Measurements from ENCODE around the gene CNGA4. TPM values are rescaled to one million over a fixed set of nuclear protein-coding genes. Genes with fewer than 3 reads are reported as not detected.
A peak's percentile ranks its signal among the peaks of the same experiment; 100 is the strongest.

The CNGA4 gene
- polyA plus RNA-seq, 3 donors: 0.69 TPM; not detected in 2

- H3K36me3 ChIP-seq (replicated peaks in 1 of 2; ENCODE audit: control insufficient read depth in 1 of 2, insufficient read depth in 2 of 2, low read length in 2 of 2): peaks cover 38 to 66% of the 10 kb centered on the region in 2 donors
- peak overlapping the region in 4 of 7 donors; percentile 38 to 83 (median 76) for H3K27ac Mint-ChIP-seq
Measured at GRCh38 chr11:6224421-6224820, 14.5 kb upstream of the CNGA4 start.

GRCh38 chr11:6225024-6225423 is 13.9 kb upstream of the CNGA4 start:
- H3K27me3 Mint-ChIP-seq (ENCODE audit: low read depth in 3 of 3): peaks cover 0 to 1% (median 0%) of the 10 kb centered on the region in 3 donors
- Histone ChIP-seq H3K4me1 (ENCODE audit: control insufficient read depth in 1 of 2, insufficient read depth in 2 of 2, low read length in 2 of 2) (peaks cover 40 to 72% of the 10 kb centered on the region in 2 donors), H2AFZ (ENCODE audit: insufficient read depth, low read depth, low read length, poor library complexity, severe bottlenecking) (no peak overlapping the region), H3K9ac (ENCODE audit: insufficient read depth, low read length, poor library complexity, severe bottlenecking) (no peak overlapping the region), H3K9me3 (replicated peaks in 1 of 2; ENCODE audit: control insufficient read depth in 1 of 2, insufficient read depth in 1 of 2, low read length in 2 of 2) (no peaks in the 10 kb centered on the region), H3K27ac (ENCODE audit: low read depth in 1 of 2, low read length in 2 of 2) (peak overlapping the region in 1 of 2 donors; percentile 74), H3K79me2 (ENCODE audit: insufficient read depth, low read length) (peaks cover 72% of the 10 kb centered on the region), H4K20me1 (ENCODE audit: insufficient read depth, low read length) (peaks cover 2% of the 10 kb centered on the region), H3K4me2 (replicated peaks; ENCODE audit: extremely low read depth, low read length, poor library complexity, severe bottlenecking) (no peak overlapping the region), H3K27me3 (ENCODE audit: control insufficient read depth in 2 of 2, insufficient read depth in 2 of 2, low read length in 2 of 2) (no peaks in the 10 kb centered on the region), H3K4me3 (replicated peaks in 1 of 3; ENCODE audit: low read depth in 2 of 3, low read length in 3 of 3) (no peak overlapping the region), H3K36me3 (replicated peaks in 1 of 2; ENCODE audit: control insufficient read depth in 1 of 2, insufficient read depth in 2 of 2, low read length in 2 of 2) (peaks cover 32 to 61% of the 10 kb centered on the region in 2 donors)
- H3K4me3 Mint-ChIP-seq: no peak overlapping the region
- intact Hi-C loops (cut with micrococcal nuclease): no loop called here
- peak overlapping the region; percentile 18 to 83 (median 58) for H3K27ac Mint-ChIP-seq
- H3K9me3 Mint-ChIP-seq: no peaks in the 10 kb centered on the region
- DNase-seq: no peak
- H3K4me1 Mint-ChIP-seq: peaks cover 66% of the 10 kb centered on the region
- peaks cover 49 to 63% of the 10 kb centered on the region in 2 donors for H3K36me3 Mint-ChIP-seq
- TF ChIP-seq CTCF (IDR thresholded peaks at IDR 0.05): no peak
- WGBS (ENCODE audit: insufficient coverage): 100% methylated on average over 1 of the region's 1 CpG

More at GRCh38 chr11:6224421-6224820, 14.5 kb upstream of the CNGA4 start:
- Histone ChIP-seq H3K27me3 (ENCODE audit: control insufficient read depth in 2 of 2, insufficient read depth in 2 of 2, low read length in 2 of 2) (no peaks in the 10 kb centered on the region), H3K27ac (ENCODE audit: low read depth in 1 of 2, low read length in 2 of 2) (peak overlapping the region in 1 of 2 donors; percentile 74), H4K20me1 (ENCODE audit: insufficient read depth, low read length) (peaks cover 6% of the 10 kb centered on the region), H2AFZ (ENCODE audit: insufficient read depth, low read depth, low read length, poor library complexity, severe bottlenecking) (no peak overlapping the region), H3K9ac (ENCODE audit: insufficient read depth, low read length, poor library complexity, severe bottlenecking) (no peak overlapping the region), H3K79me2 (ENCODE audit: insufficient read depth, low read length) (peaks cover 66% of the 10 kb centered on the region), H3K4me2 (replicated peaks; ENCODE audit: extremely low read depth, low read length, poor library complexity, severe bottlenecking) (no peak overlapping the region), H3K4me3 (replicated peaks in 1 of 3; ENCODE audit: low read depth in 2 of 3, low read length in 3 of 3) (no peak overlapping the region), H3K9me3 (replicated peaks in 1 of 2; ENCODE audit: control insufficient read depth in 1 of 2, insufficient read depth in 1 of 2, low read length in 2 of 2) (no peaks in the 10 kb centered on the region), H3K4me1 (ENCODE audit: control insufficient read depth in 1 of 2, insufficient read depth in 2 of 2, low read length in 2 of 2) (peaks cover 39 to 72% of the 10 kb centered on the region in 2 donors)
- Mint-ChIP-seq H3K4me3 (no peak overlapping the region), H3K4me1 (peaks cover 66% of the 10 kb centered on the region), H3K36me3 (peaks cover 43 to 66% of the 10 kb centered on the region in 2 donors), H3K9me3 (no peaks in the 10 kb centered on the region), H3K27me3 (ENCODE audit: low read depth in 3 of 3) (no peaks in the 10 kb centered on the region)
- 97% methylated on average over 3 of the region's 3 CpGs for WGBS (ENCODE audit: insufficient coverage)
- intact Hi-C loops (cut with micrococcal nuclease): no loop called here
- DNase-seq: no peak
- TF ChIP-seq CTCF (IDR thresholded peaks at IDR 0.05): no peak
